GM19240 (cell line): ENCODE measurements around the gene UTP15.

Experiments
- DNase-seq: peaks from one replicate; pipeline ENCODE4 v3.0.0; 2011; ENCODE audit warnings: low spot score; ENCODE audit not compliant: insufficient read length

UTP15 gene, protein sequence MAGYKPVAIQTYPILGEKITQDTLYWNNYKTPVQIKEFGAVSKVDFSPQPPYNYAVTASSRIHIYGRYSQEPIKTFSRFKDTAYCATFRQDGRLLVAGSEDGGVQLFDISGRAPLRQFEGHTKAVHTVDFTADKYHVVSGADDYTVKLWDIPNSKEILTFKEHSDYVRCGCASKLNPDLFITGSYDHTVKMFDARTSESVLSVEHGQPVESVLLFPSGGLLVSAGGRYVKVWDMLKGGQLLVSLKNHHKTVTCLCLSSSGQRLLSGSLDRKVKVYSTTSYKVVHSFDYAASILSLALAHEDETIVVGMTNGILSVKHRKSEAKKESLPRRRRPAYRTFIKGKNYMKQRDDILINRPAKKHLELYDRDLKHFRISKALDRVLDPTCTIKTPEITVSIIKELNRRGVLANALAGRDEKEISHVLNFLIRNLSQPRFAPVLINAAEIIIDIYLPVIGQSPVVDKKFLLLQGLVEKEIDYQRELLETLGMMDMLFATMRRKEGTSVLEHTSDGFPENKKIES

DNA sequence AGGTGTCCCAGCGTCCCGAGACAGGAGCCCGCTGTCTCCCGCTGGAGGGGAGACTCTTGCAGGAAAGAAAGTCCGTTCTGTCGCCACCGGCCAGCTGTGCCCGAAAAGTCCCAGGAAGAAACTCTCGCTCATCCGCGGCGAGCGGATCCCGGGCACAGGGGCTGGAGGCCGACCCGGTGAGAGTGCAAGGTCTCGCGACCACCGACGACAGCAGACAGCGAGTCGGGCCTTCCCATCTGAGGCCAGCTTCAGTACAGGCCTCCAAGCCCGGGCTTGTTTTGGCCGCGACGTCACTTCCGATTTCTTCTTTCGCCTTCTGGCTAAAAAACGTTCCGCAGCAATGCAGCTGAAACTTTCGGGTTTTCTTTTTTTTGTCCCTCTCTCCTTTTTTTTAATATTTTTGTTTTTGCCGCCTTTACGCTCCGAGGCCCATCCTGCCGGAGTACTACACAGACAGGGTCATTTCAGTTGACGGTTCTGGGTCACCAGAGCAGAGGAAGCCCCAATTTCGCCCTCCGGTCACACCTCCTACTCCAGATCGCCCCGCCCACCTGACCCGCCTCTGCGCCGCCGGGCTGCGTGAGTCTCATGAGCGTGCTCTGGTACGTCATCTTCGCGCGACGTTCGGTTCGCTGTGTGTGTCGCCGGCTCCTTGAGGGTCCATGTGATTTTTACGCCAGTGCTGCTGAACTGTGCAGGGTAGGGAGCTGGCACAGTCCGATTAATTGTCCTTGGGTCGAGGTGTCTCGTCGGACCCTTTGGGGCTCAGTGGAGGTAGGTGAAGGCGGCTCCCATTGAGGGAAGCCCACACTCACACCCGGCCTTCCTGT is at the start of gene UTP15, which contains the start of gene ANKRA2:
TSS of gene UTP15 (plus strand) at position 605 of the 830 bp plus-strand sequence. CDS start 1,602 bp downstream, outside the sequence.
TSS of gene ANKRA2 (minus strand) at position 501 of the 830 bp plus-strand sequence. CDS start 2,758 bp downstream, outside the sequence.
- peak; percentile 57 for DNase-seq

DNA sequence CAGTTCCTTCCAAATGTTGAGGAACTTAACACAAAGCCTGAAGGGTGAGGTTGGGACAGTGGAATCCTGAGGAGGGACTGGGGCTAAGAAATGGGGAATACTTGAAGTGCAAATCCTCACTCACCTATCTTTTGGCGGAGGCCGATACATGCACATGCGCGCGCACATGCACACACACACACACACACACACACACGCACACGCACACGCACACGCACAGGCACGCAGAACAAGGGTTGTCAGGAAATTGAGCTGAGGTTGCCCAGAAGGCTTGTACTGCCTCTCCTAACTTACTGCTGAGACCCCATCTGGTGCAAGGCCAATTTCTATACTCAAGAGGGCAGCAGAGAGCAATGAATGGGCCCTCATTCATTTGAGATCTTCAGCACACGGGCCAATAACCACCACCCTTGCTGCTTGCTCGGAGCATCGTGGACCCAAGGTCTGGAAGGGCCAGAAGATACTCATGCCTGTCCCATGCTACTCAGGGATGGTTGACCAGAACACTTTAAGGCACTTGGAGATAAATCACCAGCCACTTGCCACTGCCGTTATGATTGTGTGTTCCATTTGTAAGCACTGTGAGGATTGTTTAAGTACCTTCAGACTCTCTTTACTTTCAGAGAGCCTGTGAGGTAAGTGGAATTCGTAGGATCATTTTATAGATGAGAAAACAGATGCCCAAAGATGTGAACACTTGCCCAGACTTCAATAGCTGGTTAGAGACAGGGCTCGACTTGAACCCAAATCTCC is 45.8 kb upstream of the UTP15 start:
- peak; percentile 82 for DNase-seq

- no peak for DNase-seq
These were observed 42.6 kb upstream of the UTP15 start for GRCh38 chr5:73522989-73523388.

GRCh38 chr5:73523861-73524260 is 41.7 kb upstream of the UTP15 start:
- no peak for DNase-seq

- DNase-seq = no peak
These were observed 39.8 kb upstream of the UTP15 start for GRCh38 chr5:73525606-73526203.

- no peak for DNase-seq
These were observed 37.3 kb upstream of the UTP15 start for GRCh38 chr5:73528248-73528647.

DNA sequence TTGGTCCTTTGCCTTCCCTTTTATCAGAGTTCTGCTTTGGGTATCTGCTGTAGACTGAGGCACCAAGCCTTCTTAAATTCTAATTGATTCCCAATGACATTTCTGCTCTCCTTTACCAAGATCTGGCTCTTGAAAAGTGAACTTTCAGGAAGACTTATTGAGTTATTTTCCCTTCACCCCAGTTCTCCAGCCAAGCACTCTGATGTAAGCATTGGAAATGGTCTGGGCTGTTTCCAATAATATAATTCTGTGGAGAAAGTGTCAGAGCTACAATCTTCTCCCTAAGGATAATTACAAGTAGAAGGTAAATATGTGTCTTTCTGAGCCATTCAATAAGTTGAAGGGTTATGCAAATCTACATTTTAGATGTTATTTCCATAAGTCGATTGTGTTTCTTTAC is 36.5 kb upstream of the UTP15 start:
- DNase-seq = no peak

GRCh38 chr5:73531356-73531755 is 34.2 kb upstream of the UTP15 start:
- DNase-seq = no peak

GRCh38 chr5:73532195-73532594 is 33.3 kb upstream of the UTP15 start:
- no peak for DNase-seq

DNA sequence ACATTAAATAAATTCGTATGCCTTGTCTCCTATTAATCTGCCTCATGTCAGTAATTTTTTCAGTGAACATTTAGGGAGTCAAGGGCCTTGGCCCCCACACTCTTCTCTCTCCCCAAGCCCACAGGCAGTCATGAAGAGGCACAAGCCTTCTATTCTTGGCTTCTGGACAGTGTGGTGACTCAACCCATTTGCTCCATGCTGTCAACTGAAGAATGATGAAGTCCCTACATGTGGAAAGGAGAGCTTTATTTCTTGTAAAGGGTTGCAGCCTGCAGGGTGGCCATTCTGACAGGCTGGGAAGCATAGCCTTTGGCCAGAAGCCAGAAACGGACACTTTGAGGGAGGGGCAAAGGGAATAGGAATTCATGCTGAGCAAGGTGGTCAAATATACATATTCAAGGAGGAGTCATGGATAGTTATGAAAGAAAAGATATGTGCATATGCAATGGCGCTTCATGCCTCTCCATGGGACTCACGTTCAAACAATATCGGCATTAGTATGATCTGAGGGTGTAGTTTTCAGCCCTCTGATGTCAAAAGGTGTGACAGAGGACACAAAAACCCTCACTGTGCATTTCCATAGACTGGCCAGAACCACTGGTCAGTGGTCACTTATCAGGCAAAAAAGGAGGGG is 31.4 kb upstream of the UTP15 start:
- DNase-seq = no peak

- DNase-seq = no peak
These were observed 30.6 kb upstream of the UTP15 start for GRCh38 chr5:73534971-73535370.

DNA sequence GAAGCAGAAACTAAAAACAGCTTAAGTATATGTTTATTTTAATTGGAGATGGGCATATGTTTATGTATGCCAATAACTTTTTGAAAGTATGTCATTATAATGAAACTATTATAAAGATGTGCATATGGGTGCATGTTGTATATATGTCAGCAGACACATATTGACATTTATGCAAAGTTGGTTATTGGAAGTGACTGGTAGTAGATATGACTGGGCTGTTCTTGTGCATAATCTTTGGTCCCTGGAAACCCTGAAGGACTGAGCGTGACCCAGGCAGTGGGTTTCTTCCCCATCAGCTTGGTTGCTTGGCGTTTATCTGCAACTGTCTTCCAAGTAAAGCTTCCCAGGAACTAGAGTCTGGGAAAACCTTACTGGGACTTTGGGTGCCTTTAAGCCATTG is 25.8 kb upstream of the UTP15 start:
- DNase-seq = no peak

DNA sequence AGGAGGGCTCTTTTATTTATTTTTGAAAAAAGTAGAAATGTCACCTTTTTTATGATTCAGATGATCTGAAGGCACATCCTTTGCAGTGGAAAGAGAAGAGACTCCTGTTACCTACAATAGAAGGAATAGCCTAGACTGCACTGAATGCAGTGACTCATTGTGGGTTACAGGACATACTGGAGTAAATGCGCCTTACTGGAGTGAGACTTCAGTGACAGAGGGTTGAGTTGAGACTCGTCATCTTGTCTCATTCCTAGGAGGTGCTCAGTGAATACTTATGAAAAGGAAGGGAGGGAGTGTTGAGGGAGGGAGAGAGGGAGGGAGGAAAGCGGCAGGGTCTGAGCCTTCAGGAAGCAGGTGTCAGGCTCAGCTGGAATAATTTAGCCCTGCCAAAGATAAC is 25.4 kb upstream of the UTP15 start:
- no peak for DNase-seq

- no peak for DNase-seq
These were observed 23.5 kb upstream of the UTP15 start for GRCh38 chr5:73542020-73542419.

- DNase-seq = no peak
These were observed 20.8 kb upstream of the UTP15 start for GRCh38 chr5:73544429-73545402.

GRCh38 chr5:73545403-73545779 is 20.2 kb upstream of the UTP15 start:
- no peak for DNase-seq

GRCh38 chr5:73550016-73550415 is 15.5 kb upstream of the UTP15 start:
- no peak for DNase-seq

- DNase-seq = no peak
These were observed 12.9 kb upstream of the UTP15 start for GRCh38 chr5:73552642-73553041.

GRCh38 chr5:73558950-73559349 is 6.6 kb upstream of the UTP15 start:
- DNase-seq = no peak
